Jurkat, Clone E6-1 (cell line): Measurements from ENCODE around the gene SEC24D.

ENCODE experiments used
- DNase-seq: peaks from one replicate; pipeline ENCODE4 v3.0.0-alpha.2; 2011; ENCODE audit warnings: low read depth, low spot score
- H3K4me3 ChIP-seq: 2 replicates; pipeline ENCODE4 v1.5.1; 2011; ENCODE audit warnings: mild to moderate bottlenecking, low read length, control low read depth, moderate library complexity

Gene SEC24D

DNA sequence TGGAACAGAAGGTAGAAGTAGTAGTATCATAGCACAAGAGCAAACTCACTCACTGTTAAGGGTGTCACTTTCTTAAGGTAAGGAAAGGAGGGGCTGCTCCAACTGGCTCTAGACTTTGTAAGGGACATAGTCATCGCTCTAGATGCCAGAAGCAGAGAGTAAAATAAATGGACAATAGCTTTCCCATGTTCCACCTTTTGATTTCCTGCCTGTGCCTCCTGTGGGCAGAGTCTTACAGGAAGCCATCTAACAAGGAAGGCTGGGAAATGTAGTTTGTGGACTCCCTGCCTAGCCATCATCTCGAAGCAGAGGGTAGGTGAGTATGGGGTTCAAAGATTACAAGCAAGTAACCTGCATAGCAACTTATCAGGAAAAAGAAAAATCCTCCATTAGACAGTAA, 152.4 kb downstream of the SEC24D start:
- DNase-seq: peak; percentile 22
- no peak overlapping the region for H3K4me3 ChIP-seq

GRCh38 chr4:118682928-118683327, 153.0 kb downstream of the SEC24D start:
- no peak overlapping the region for H3K4me3 ChIP-seq
- peak; percentile 19 for DNase-seq

DNA sequence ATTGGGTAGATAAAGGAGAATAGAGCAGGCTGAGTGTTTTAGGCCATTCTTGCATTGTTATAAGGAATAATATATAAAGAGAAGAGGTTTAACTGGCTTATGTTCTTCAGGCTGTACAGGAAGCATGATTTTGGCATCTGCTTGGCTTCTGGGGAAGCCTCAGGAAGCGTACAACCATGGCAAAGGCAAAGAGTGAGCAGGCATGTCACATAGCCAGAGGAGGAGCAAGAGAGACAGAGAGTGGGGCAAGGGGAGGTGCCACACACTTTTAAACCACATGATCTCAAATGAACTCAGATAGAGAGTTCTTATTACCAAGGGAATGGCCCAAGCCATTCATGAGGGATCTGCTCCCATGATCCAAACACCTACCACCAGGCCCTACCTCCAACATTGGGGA, 155.1 kb downstream of the SEC24D start:
- no peak overlapping the region for H3K4me3 ChIP-seq
- no peak for DNase-seq

- no peak overlapping the region for H3K4me3 ChIP-seq
- DNase-seq: no peak
These were observed 159.8 kb downstream of the SEC24D start for GRCh38 chr4:118676128-118676527.
